Liver (tissue), 9 donors: Measurements from ENCODE around the gene IL17RD. TPM values are rescaled to one million over a fixed set of nuclear protein-coding genes. Genes with fewer than 3 reads are reported as not detected.

ENCODE experiments used
- DNase-seq: peaks from one replicate; pipeline ENCODE4 v3.0.0-alpha.2; 2017; ENCODE audit warnings: low spot score
- H3K27ac ChIP-seq, 2 donors: one replicate each; pipeline ENCODE4 v1.7.0; 2013; ENCODE audit warnings: inconsistent platforms in 2 of 2, low read length in 2 of 2, control low read depth in 1 of 2, low read depth in 1 of 2, mild to moderate bottlenecking in 1 of 2
- H3K27me3 ChIP-seq, 4 donors: one replicate each; pipeline versions ENCODE4 v1.6.1 to v1.7.0; 2013; ENCODE audit warnings: low read length in 3 of 4, inconsistent platforms in 1 of 4, mild to moderate bottlenecking in 1 of 4, moderate library complexity in 1 of 4; ENCODE audit not compliant: control insufficient read depth in 4 of 4, insufficient read depth in 4 of 4
- H3K36me3 ChIP-seq, 4 donors: one replicate each; pipeline versions ENCODE4 v1.6.1 to v1.7.0; 2013; ENCODE audit warnings: low read length in 3 of 4, mild to moderate bottlenecking in 3 of 4, low read depth in 1 of 4, moderate library complexity in 1 of 4; ENCODE audit not compliant: control insufficient read depth in 4 of 4, insufficient read depth in 3 of 4
- H3K4me1 ChIP-seq, 4 donors: one replicate each; pipeline versions ENCODE4 v1.6.1 to v1.7.0; 2013; ENCODE audit warnings: low read length in 3 of 4, mild to moderate bottlenecking in 3 of 4, moderate library complexity in 1 of 4; ENCODE audit not compliant: control insufficient read depth in 4 of 4, insufficient read depth in 4 of 4
- H3K4me3 ChIP-seq, 3 donors: one replicate each; pipeline versions ENCODE4 v1.6.1 to v1.7.0; 2013; ENCODE audit warnings: low read length in 3 of 3, control low read depth in 1 of 3, low read depth in 1 of 3, mild to moderate bottlenecking in 1 of 3
- H3K9ac ChIP-seq, 2 donors: one replicate each; pipeline ENCODE4 v1.7.0; 2013; ENCODE audit warnings: low read length in 2 of 2, mild to moderate bottlenecking in 2 of 2, moderate library complexity in 2 of 2, control low read depth in 1 of 2, low read depth in 1 of 2
- H3K9me3 ChIP-seq, 4 donors: one replicate each; pipeline versions ENCODE4 v1.6.1 to v1.7.0; 2013; ENCODE audit warnings: low read length in 3 of 4; ENCODE audit not compliant: control insufficient read depth in 4 of 4
- ATF3 ChIP-seq: IDR thresholded peaks from 2 replicates; pipeline ENCODE4 v1.6.1; 2016; ENCODE audit warnings: antibody characterized with exemption
- CTCF ChIP-seq: fragments of 150-350 bp; IDR thresholded peaks from 2 replicates; pipeline ENCODE4 v1.5.1; 2017; ENCODE audit warnings: improper control_type of control experiment, low read depth, low read length; ENCODE audit not compliant: missing input control
- EGR1 ChIP-seq, 2 donors: IDR thresholded peaks; 2 replicates each; pipeline ENCODE4 v1.6.1; 2016 to 2018; ENCODE audit warnings: antibody characterized with exemption in 2 of 2, low read depth in 2 of 2
- FOXA1 ChIP-seq: IDR thresholded peaks from 2 replicates; pipeline ENCODE4 v1.6.1; 2016; ENCODE audit warnings: antibody characterized with exemption
- FOXA2 ChIP-seq: IDR thresholded peaks from 2 replicates; pipeline ENCODE4 v1.6.1; 2016; ENCODE audit warnings: antibody characterized with exemption
- GABPA ChIP-seq, 2 donors: IDR thresholded peaks in 1 of 2; conservative IDR thresholded peaks in 1 of 2; 2 replicates each; pipeline ENCODE4 v1.6.1; 2016; ENCODE audit warnings: antibody characterized with exemption in 2 of 2, mild to moderate bottlenecking in 1 of 2, moderate library complexity in 1 of 2
- HNF4A ChIP-seq, 2 donors: conservative IDR thresholded peaks; 2 replicates each; pipeline ENCODE4 v1.6.1; 2016; ENCODE audit warnings: antibody characterized with exemption in 2 of 2, mild to moderate bottlenecking in 2 of 2
- HNF4G ChIP-seq: IDR thresholded peaks from 2 replicates; pipeline ENCODE4 v1.6.1; 2016; ENCODE audit warnings: antibody characterized with exemption
- MAX ChIP-seq: IDR thresholded peaks from 2 replicates; pipeline ENCODE4 v1.6.1; 2016; ENCODE audit warnings: antibody characterized with exemption
- NR2F2 ChIP-seq: IDR thresholded peaks from 2 replicates; pipeline ENCODE4 v1.6.1; 2016; ENCODE audit warnings: antibody characterized with exemption
- RAD21 ChIP-seq, 2 donors: IDR thresholded peaks; 2 replicates each; pipeline ENCODE4 v1.6.1; 2016; ENCODE audit warnings: antibody characterized with exemption in 2 of 2, mild to moderate bottlenecking in 2 of 2
- REST ChIP-seq: IDR thresholded peaks from 2 replicates; pipeline ENCODE4 v1.6.1; 2016; ENCODE audit warnings: antibody characterized with exemption, mild to moderate bottlenecking
- RXRA ChIP-seq, 2 donors: IDR thresholded peaks; 2 replicates each; pipeline ENCODE4 v1.6.1; 2017 to 2018; ENCODE audit warnings: antibody characterized with exemption in 2 of 2, mild to moderate bottlenecking in 1 of 2
- SP1 ChIP-seq: IDR thresholded peaks from 2 replicates; pipeline ENCODE4 v1.6.1; 2018; ENCODE audit warnings: antibody characterized with exemption, mild to moderate bottlenecking
- TAF1 ChIP-seq: conservative IDR thresholded peaks from 2 replicates; pipeline ENCODE4 v1.6.1; 2016; ENCODE audit warnings: antibody characterized with exemption, mild to moderate bottlenecking
- YY1 ChIP-seq: IDR thresholded peaks from 2 replicates; pipeline ENCODE4 v1.6.1; 2016; ENCODE audit warnings: antibody characterized with exemption, mild to moderate bottlenecking
- ZBTB33 ChIP-seq: IDR thresholded peaks from 2 replicates; pipeline ENCODE4 v1.6.1; 2016; ENCODE audit warnings: antibody characterized with exemption
- WGBS: extraction: QIAGEN DNeasy Blood & Tissue Kit; methylation state at CpG from one replicate; pipeline ENCODE4 v1.1.7; 2013; 5-methylcytosine and 5-hydroxymethylcytosine counted together
- polyA plus RNA-seq, 2 donors: library from polyadenylated mRNA; stranded (reverse) in 1 of 2; unstranded in 1 of 2; fragments of 200-250 nt in 1 of 2; fragments of >200 nt in 1 of 2; fragmentation: Nextera tagmentation in 1 of 2; extraction: Ambion mirVana in 1 of 2; gene quantifications; one replicate each; pipeline versions ENCODE4 v1.2.1 to v1.2.3, GENCODE V29; 2013 to 2015
- total RNA-seq, 2 donors: library from RNA; depleted of rRNA; stranded (reverse); fragments of >200 nt; gene quantifications; one replicate each; pipeline ENCODE4 v1.2.3, GENCODE V29; 2014
- donor health status: healthy.
- donor health status: healthy.
- donor health status: healthy.
- donor health status: healthy.
- donor health status: healthy.

Gene IL17RD
- total and polyA plus RNA-seq, 4 donors: 0.09 to 0.67 (median 0.32) TPM

- Histone ChIP-seq H3K36me3 (no peaks in the 10 kb centered on the region), H3K9me3 (no peaks in the 10 kb centered on the region), H3K4me1 (peaks cover 5 to 13% (median 9%) of the 10 kb centered on the region in 4 donors), H3K27me3 (peaks cover 0 to 7% (median 2%) of the 10 kb centered on the region in 4 donors), H3K9ac (no peak overlapping the region), H3K4me3 (peak overlapping the region in 2 of 3 donors; percentile 11 to 66), H3K27ac (no peak overlapping the region)
- 7% methylated on average over 30 of the region's 30 CpGs for WGBS
- DNase-seq: no peak
- TF ChIP-seq NR2F2 (no peak), EGR1 (IDR thresholded peaks at IDR 0.05; ENCODE audit: low read depth in 2 of 2) (no peak), RXRA (IDR thresholded peaks at IDR 0.05) (no peak), REST (no peak), FOXA2 (no peak), ATF3 (no peak), HNF4G (no peak), CTCF (no peak), ZBTB33 (no peak), TAF1 (no peak), RAD21 (IDR thresholded peaks at IDR 0.05) (no peak), YY1 (no peak)
These were observed 916 bp downstream of the IL17RD start for GRCh38 chr3:57164217-57164656.

GRCh38 chr3:57163751-57164150 is 1.4 kb downstream of the IL17RD start:
- Histone ChIP-seq H3K27me3 (peaks cover 0 to 7% (median 2%) of the 10 kb centered on the region in 4 donors), H3K27ac (no peak overlapping the region), H3K9me3 (no peaks in the 10 kb centered on the region), H3K9ac (no peak overlapping the region), H3K36me3 (no peaks in the 10 kb centered on the region), H3K4me3 (no peak overlapping the region), H3K4me1 (peaks cover 5 to 13% (median 9%) of the 10 kb centered on the region in 4 donors)
- DNase-seq: no peak
- WGBS: 53% methylated on average over 8 of the region's 8 CpGs
- TF ChIP-seq CTCF (no peak), SP1 (no peak), GABPA (IDR thresholded peaks at IDR 0.05 in 1 of 2, conservative IDR thresholded peaks at IDR 0.05 in 1 of 2) (no peak), HNF4A (conservative IDR thresholded peaks at IDR 0.05) (no peak), MAX (no peak), NR2F2 (no peak), FOXA2 (no peak), FOXA1 (no peak)
